Body of pancreas (tissue), 4 donors: ENCODE results near the gene BRAT1.

ENCODE experiments used
- POLR2A ChIP-seq, 3 donors: fragments of 450-650 bp; IDR thresholded peaks; one replicate each; pipeline ENCODE4 v1.6.1; 2016; ENCODE audit warnings: antibody characterized with exemption in 3 of 3, mild to moderate bottlenecking in 2 of 3
- TF ChIP-seq, protein P1 (sequence below), 7 experiments: fragments of 450-650 bp in 4 of 7; fragments of 200-600 bp in 3 of 7; sonication (generic) in 3 of 7; IDR thresholded peaks; one replicate each; pipeline ENCODE4 v1.5.1; 2016 to 2019; ENCODE audit warnings: antibody characterized with exemption in 7 of 7

DNA sequence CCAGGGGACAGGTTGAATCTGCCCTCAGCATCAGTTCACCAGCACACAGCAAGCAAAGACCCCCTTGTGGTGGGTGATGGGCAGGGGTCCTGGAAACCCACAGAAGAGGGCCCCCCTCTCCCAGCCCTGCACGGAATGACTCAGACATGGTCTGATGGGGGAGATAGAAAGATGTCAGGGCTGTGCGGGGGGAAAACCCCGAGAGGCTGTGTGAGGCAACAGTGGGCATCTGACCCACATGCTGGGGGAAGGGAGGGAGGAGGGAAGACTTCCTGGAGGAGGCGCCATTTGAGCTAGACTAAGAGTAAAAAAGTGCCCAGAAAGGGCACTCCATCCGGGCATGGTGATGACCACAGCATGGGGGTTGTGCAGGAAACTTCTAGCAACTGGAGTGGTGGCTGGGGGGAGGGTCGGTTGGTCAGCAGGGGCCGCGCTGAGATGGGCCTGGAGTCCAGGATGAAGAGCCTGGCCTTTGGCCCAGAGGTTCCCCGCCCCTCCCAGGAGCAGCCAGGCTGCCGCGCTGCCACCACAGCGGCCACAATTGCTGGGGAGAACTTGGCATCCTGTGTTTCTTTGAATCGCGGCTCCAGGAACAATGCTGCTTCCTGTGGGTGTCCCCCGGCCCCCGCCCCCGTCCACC, 33.3 kb downstream of the BRAT1 start:
- TF ChIP-seq POLR2A (IDR thresholded peaks at IDR 0.05): peak in 1 of 3 donors; percentile 15
- TF ChIP-seq, protein P1, sequence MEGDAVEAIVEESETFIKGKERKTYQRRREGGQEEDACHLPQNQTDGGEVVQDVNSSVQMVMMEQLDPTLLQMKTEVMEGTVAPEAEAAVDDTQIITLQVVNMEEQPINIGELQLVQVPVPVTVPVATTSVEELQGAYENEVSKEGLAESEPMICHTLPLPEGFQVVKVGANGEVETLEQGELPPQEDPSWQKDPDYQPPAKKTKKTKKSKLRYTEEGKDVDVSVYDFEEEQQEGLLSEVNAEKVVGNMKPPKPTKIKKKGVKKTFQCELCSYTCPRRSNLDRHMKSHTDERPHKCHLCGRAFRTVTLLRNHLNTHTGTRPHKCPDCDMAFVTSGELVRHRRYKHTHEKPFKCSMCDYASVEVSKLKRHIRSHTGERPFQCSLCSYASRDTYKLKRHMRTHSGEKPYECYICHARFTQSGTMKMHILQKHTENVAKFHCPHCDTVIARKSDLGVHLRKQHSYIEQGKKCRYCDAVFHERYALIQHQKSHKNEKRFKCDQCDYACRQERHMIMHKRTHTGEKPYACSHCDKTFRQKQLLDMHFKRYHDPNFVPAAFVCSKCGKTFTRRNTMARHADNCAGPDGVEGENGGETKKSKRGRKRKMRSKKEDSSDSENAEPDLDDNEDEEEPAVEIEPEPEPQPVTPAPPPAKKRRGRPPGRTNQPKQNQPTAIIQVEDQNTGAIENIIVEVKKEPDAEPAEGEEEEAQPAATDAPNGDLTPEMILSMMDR (IDR thresholded peaks at IDR 0.05): no peak
